ENCODE results near the gene OR9G4. TPM values are rescaled to one million over a fixed set of nuclear protein-coding genes. Genes with fewer than 3 reads are reported as not detected.

Gene OR9G4
- total RNA-seq (2014; rRNA removed; shearing (Covaris generic)): not detected in 2 replicates

GRCh38 chr11:56748597-56748996, at the start of gene OR9G4:
Gene OR9G4 (minus strand): TSS chr11:56748697. CDS start chr11:56743766, 4,931 bp downstream.
- no peak for DNase-seq (ENCODE audit: low spot score)

- DNase-seq (ENCODE audit: low spot score): peak; percentile 85
Observed at GRCh38 chr11:56783448-56784041, 35.0 kb upstream of the OR9G4 start.

DNA sequence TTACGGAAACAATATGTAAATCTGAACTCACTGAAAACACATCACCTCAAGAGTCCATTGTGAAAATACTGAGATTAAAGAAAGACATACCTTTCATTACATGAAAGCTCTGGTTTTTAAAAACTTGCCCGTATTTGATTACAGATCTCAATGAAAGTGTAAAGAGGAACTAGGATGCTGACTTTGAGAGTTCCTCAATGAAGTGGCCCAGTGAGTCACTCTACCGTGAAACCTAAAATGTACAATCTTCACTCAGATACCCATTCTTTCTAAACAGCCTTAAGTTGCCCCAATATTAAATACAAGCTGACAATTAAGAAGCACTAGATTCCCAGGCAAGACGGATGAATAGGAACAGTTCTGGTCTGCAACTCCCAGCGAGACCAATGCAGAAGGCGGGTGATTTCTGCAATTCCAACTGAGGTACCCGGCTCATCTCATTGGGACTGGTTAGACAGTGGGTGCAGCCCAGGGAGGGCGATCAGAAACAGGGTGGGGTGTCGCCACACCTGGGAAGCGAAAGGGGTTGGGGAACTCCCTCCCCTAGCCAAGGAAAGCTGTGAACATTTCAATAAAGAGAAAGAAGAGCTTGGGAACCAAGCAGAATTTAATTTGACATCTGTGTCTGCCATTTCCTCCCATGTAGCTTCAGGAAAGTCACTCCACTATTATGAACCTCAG, 33.8 kb upstream of the OR9G4 start:
- DNase-seq (ENCODE audit: low spot score): no peak

GRCh38 chr11:56776809-56777208, 28.3 kb upstream of the OR9G4 start:
- peak; percentile 7 for DNase-seq (ENCODE audit: low spot score)

DNA sequence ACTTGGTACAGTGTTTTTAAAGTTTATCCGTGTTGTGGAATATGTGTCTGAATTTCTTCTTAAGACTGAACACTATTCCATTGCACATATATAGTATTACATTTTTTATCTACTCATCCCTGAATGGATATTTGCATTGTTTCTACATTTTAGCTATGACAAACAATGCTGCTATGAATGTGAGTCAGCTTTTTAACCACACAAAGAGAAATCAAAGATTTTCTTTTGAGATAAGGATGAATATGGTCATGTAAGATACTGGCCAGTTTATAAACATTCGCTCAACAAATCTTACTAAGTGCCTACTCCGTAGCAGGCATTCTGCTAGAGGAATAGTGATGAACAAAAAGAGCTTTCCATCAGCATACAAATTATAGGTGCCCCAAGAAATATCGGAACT, 16.5 kb upstream of the OR9G4 start:
- DNase-seq (ENCODE audit: low spot score): no peak

DNA sequence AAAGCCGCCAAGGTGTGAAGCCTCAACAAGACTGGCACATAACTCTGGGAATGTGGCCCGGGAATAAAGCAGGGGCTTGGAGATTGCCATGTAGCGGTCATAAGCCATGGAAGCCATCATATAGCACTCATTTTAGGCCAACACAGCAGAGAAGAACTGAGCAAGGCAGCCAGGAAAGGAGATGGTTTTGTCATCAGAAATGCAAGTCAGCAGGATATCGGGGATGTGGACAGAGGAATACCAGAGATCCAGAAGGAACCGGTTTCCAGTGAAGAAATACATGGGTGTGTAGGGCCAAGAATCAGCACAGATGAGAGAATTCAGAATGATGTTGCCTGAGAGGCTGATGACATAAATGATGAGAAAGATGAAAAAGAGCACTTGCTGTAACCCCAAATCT, 3.0 kb upstream of the OR9G4 start:
- no peak for DNase-seq (ENCODE audit: low spot score)

DNA sequence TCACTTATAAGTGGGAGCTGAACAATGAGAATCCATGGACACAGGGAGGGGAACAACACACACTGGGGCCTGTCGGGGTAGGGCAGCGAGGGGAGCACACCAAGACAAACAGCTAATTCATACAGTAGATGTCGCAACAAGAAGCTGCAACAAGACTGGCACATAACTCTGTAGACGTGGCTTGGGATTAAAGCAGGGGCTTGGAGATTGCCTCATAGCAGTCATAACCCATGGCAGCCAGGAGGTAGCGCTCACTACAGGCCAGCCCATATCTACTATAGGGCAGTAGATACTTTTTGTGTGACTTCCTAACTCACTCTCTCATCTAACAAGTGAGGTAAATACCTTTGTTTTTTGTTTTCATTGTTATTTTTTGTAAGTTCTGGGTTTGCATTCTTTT, 1.7 kb upstream of the OR9G4 start:
- peak; percentile 14 for DNase-seq (ENCODE audit: low spot score)

DNA sequence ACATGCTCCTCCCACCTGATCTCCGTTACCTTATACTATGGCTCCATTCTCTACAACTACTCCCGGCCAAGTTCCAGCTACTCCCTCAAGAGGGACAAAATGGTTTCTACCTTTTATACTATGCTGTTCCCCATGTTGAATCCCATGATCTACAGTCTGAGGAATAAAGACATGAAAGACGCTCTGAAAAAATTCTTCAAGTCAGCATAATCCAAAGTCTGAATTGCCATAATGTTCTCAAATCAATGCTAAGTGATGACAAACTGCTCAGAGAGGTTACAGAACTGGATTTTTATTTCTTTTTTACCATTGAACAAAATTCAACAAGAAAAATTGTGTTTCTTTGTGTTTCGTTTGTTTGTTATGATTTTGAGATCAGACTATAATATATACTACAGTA, 7.6 kb downstream of the OR9G4 start:
- no peak for DNase-seq (ENCODE audit: low spot score)

GRCh38 chr11:56740107-56740506, 8.4 kb downstream of the OR9G4 start:
- DNase-seq (ENCODE audit: low spot score): no peak

DNA sequence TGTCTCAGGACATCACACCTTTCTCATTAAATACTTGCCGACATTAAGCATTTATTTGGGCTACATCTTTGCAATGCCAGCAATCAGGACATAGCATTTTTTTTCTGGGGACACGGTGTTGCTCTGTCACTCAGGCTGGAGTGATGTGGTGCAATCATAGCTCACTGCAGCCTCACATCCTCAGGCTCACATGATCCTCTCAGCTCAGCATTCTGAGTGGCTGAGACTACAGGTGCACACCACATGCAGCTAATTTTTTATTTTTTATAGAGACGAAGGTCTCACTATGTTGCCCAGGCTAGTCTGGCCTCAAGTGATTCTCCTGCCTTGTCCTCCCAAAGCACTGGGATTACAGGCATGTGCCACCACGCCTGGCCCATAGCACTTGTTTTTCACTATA, 28.0 kb downstream of the OR9G4 start:
- DNase-seq (ENCODE audit: low spot score): no peak

DNA sequence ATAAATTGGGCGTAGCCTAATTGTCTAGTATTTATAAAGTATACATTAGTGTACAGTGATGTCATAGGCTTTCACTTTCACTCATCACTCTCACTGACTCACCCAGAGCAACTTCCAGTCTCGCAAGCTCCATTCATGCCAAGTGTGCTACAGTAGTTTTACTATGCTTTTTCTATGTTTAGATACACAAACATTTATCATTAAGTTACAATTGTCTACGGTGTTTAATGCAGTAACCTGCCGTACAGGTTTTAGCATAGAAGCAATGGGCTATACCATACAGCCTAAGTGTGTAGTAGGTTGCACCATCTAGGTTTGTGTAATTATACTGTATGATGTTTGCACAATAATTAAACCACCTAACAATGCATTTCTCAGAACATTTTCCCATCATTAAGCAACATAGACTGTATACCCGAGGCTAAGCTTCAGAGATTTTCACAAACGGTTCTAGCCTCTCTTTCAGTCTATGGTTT, 32.1 kb downstream of the OR9G4 start:
- peak; percentile 59 for DNase-seq (ENCODE audit: low spot score)

- no peak for DNase-seq (ENCODE audit: low spot score)
Observed at GRCh38 chr11:56714206-56714605, 34.3 kb downstream of the OR9G4 start.

GRCh38 chr11:56706486-56706885, 42.0 kb downstream of the OR9G4 start:
- DNase-seq (ENCODE audit: low spot score): no peak

- DNase-seq (ENCODE audit: low spot score): no peak
Observed at GRCh38 chr11:56705784-56706396, 42.6 kb downstream of the OR9G4 start.

GRCh38 chr11:56700914-56701485, 47.5 kb downstream of the OR9G4 start:
- no peak for DNase-seq (ENCODE audit: low spot score)

DNA sequence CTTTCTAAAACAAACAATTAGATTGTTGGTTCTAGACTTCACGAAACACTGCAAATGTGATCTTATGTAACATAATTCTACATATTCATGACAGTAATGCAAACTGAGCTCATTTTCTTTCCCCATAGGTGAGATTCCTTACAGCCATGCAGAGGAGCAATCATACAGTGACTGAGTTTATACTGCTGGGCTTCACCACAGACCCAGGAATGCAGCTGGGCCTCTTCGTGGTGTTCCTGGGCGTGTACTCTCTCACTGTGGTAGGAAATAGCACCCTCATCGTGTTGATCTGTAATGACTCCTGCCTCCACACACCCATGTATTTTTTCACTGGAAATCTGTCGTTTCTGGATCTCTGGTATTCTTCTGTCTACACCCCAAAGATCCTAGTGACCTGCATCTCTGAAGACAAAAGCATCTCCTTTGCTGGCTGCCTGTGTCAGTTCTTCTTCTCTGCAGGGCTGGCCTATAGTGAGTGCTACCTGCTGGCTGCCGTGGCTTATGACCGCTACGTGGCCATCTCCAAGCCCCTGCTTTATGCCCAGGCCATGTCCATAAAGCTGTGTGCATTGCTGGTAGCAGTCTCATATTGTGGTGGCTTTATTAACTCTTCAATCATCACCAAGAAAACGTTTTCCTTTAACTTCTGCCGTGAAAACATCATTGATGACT, 48.1 kb downstream of the OR9G4 start:
- DNase-seq (ENCODE audit: low spot score): no peak

DNA sequence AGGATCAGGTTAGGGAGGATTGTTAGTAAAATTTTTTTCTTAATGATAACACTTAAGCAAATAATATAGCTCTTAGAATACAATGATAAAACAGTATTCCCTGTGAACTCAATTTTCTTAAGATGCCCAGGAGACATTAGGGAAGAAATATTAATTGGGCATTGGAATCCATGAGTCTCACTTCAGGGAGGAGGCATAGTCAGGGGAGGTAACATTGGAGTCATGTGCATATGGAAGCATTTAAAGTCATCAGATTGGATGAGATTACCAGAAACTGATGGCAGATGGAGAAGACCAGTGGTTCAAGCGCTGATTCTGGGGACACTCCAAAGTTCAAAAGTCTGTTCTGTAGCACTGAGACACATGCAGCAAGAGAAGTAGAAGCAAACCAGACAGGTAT, 49.7 kb downstream of the OR9G4 start, which contains the start of gene OR9G1:
TSS of gene OR9G1 (plus strand) at position 301 of the 400 bp plus-strand sequence. CDS start 1,293 bp downstream, outside the sequence.
- no peak for DNase-seq (ENCODE audit: low spot score)

- no peak for DNase-seq (ENCODE audit: low spot score)
Observed at GRCh38 chr11:56693428-56693827, 55.1 kb downstream of the OR9G4 start.

Data from HT-29 (cell line).